CD14-positive monocyte (primary cell): ENCODE data around the gene NKAIN2. TPM values are rescaled to one million over a fixed set of nuclear protein-coding genes. Genes with fewer than 3 reads are reported as not detected.

Experiments used
- DNase-seq, 3 donors: peaks; one replicate each; pipeline ENCODE4 v3.0.0-alpha.2; 2011 to 2022
- H2AFZ ChIP-seq: 2 replicates; pipeline ENCODE4 v1.6.0; 2012; ENCODE audit warnings: mild to moderate bottlenecking, low read depth, low read length, inconsistent platforms; ENCODE audit not compliant: insufficient read depth, poor library complexity, severe bottlenecking
- H3K27ac ChIP-seq, 2 donors: 1 replicate in 1 of 2; 2 replicates in 1 of 2; pipeline ENCODE4 v1.5.1; 2012 to 2013; ENCODE audit warnings: low read length in 2 of 2, control low read depth in 1 of 2, inconsistent platforms in 1 of 2, low read depth in 1 of 2, mild to moderate bottlenecking in 1 of 2
- H3K27me3 ChIP-seq, 2 donors: one replicate each; pipeline versions ENCODE4 v1.6.0 to v1.6.1; 2011 to 2013; ENCODE audit warnings: low read length in 2 of 2; ENCODE audit not compliant: control insufficient read depth in 2 of 2, insufficient read depth in 2 of 2
- H3K36me3 ChIP-seq, 2 donors: replicated peaks in 1 of 2; 1 replicate in 1 of 2; 2 replicates in 1 of 2; pipeline versions ENCODE4 v1.5.1 to v1.6.1; 2012 to 2013; ENCODE audit warnings: low read length in 2 of 2, control low read depth in 1 of 2, inconsistent platforms in 1 of 2, mild to moderate bottlenecking in 1 of 2; ENCODE audit not compliant: insufficient read depth in 2 of 2, control insufficient read depth in 1 of 2
- H3K4me1 ChIP-seq, 2 donors: 1 replicate in 1 of 2; 2 replicates in 1 of 2; pipeline versions ENCODE4 v1.5.1 to v1.6.1; 2012 to 2013; ENCODE audit warnings: low read length in 2 of 2, control low read depth in 1 of 2, inconsistent platforms in 1 of 2, mild to moderate bottlenecking in 1 of 2, moderate library complexity in 1 of 2; ENCODE audit not compliant: insufficient read depth in 2 of 2, control insufficient read depth in 1 of 2
- H3K4me2 ChIP-seq: replicated peaks from 2 replicates; pipeline ENCODE3; 2012; ENCODE audit warnings: low read length, moderate library complexity, mild to moderate bottlenecking; ENCODE audit not compliant: poor library complexity, severe bottlenecking; ENCODE audit errors: extremely low read depth
- H3K4me3 ChIP-seq, 3 experiments: fragments of 200-600 bp in 1 of 3; sonication (generic) in 1 of 3; replicated peaks in 1 of 3; 1 replicate in 2 of 3; 2 replicates in 1 of 3; pipeline ENCODE4 v1.5.1; 2011 to 2013; ENCODE audit warnings: low read length in 3 of 3, mild to moderate bottlenecking in 3 of 3, control low read depth in 2 of 3, low read depth in 2 of 3, inconsistent platforms in 1 of 3, moderate library complexity in 1 of 3
- H3K79me2 ChIP-seq: 2 replicates; pipeline ENCODE4 v1.6.0; 2012; ENCODE audit warnings: mild to moderate bottlenecking, control low read depth, inconsistent platforms, low read length, moderate library complexity; ENCODE audit not compliant: insufficient read depth
- H3K9ac ChIP-seq: 2 replicates; pipeline ENCODE4 v1.6.0; 2017; ENCODE audit warnings: low read length, mild to moderate bottlenecking; ENCODE audit not compliant: insufficient read depth, poor library complexity, severe bottlenecking
- H3K9me3 ChIP-seq, 2 donors: replicated peaks in 1 of 2; 1 replicate in 1 of 2; 2 replicates in 1 of 2; pipeline versions ENCODE4 v1.5.1 to v1.6.1; 2012 to 2013; ENCODE audit warnings: low read length in 2 of 2, control low read depth in 1 of 2; ENCODE audit not compliant: control insufficient read depth in 1 of 2, insufficient read depth in 1 of 2
- H4K20me1 ChIP-seq: 2 replicates; pipeline ENCODE4 v1.6.0; 2012; ENCODE audit warnings: mild to moderate bottlenecking, low read length, control low read depth, moderate library complexity; ENCODE audit not compliant: insufficient read depth
- H3K27ac Mint-ChIP-seq, 7 donors: one replicate each; pipeline ENCODE4 v1.8.0; 2020; ENCODE audit warnings: mild to moderate bottlenecking in 7 of 7, mixed read lengths in 7 of 7, moderate library complexity in 6 of 7, inconsistent platforms in 2 of 7
- H3K27me3 Mint-ChIP-seq, 3 donors: one replicate each; pipeline ENCODE4 v1.8.0; 2021 to 2022; ENCODE audit warnings: low read depth in 3 of 3, mild to moderate bottlenecking in 3 of 3, mixed read lengths in 3 of 3, moderate library complexity in 3 of 3, inconsistent platforms in 1 of 3
- H3K36me3 Mint-ChIP-seq, 2 donors: one replicate each; pipeline ENCODE4 v1.8.0; 2020; ENCODE audit warnings: mixed read lengths in 2 of 2, inconsistent platforms in 1 of 2, mild to moderate bottlenecking in 1 of 2
- H3K4me1 Mint-ChIP-seq: one replicate; pipeline ENCODE4 v1.8.0; 2020; ENCODE audit warnings: mild to moderate bottlenecking, mixed read lengths
- H3K4me3 Mint-ChIP-seq, 2 donors: one replicate each; pipeline ENCODE4 v1.8.0; 2020; ENCODE audit warnings: mild to moderate bottlenecking in 2 of 2, mixed read lengths in 2 of 2, moderate library complexity in 1 of 2
- H3K9me3 Mint-ChIP-seq, 7 donors: one replicate each; pipeline ENCODE4 v1.8.0; 2020 to 2022; ENCODE audit warnings: mixed read lengths in 7 of 7, mild to moderate bottlenecking in 6 of 7, moderate library complexity in 6 of 7, inconsistent platforms in 2 of 7
- WGBS: methylation state at CpG from one replicate; pipeline ENCODE4 v1.1.5; 2013; ENCODE audit warnings: missing lambda C conversion rate; ENCODE audit not compliant: insufficient coverage; 5-methylcytosine and 5-hydroxymethylcytosine counted together
- intact Hi-C, 2 donors: fragments of 100-400 bp; cut with micrococcal nuclease; formaldehyde crosslinking; loops; one replicate each; pipeline versions ENCODE4 v1.15.0 to v1.15.1; 2023
- polyA plus RNA-seq, 3 donors: library from polyadenylated mRNA; depleted of rRNA in 1 of 3; unstranded in 2 of 3; stranded (reverse) in 1 of 3; fragments of 300-500 nt in 2 of 3; fragments of >200 nt in 1 of 3; fragmentation: Illumina TruSeq in 2 of 3; gene quantifications; 1 replicate in 2 of 3; 2 replicates in 1 of 3; pipeline ENCODE4 v1.2.3, GENCODE V29; 2012 to 2021
- TF ChIP-seq, protein P1 (sequence below): fragments of 200-600 bp; IDR thresholded peaks from one replicate; pipeline ENCODE4 v1.8.0; 2022; ENCODE audit warnings: antibody characterized with exemption, mild to moderate bottlenecking

The NKAIN2 gene
- polyA plus RNA-seq, 3 donors: not detected

DNA sequence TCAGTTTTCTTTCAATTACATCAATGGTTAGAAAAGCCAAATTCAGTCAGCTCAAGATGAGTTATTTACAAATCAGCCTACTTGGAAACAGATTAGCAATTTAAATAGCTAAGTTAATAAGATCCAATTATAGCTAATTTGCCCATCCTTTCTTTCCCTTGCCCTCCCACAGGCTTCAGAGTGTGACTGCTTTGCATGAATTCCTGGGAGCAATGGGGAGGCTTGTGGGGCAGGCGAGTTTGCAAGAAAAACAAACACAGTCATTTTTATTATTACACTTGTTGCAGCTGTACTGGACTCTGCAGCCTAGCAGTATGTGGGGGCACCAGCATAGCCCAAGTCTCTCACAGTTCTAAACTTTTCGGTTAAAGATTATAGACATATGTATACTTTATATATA lies 219.0 kb downstream of the NKAIN2 start:
- H3K27me3 Mint-ChIP-seq: no peaks in the 10 kb centered on the region
- H3K79me2 ChIP-seq: no peaks in the 10 kb centered on the region
- no peak overlapping the region for H3K4me3 ChIP-seq
- no peaks in the 10 kb centered on the region for H3K36me3 Mint-ChIP-seq
- no peak for DNase-seq
- TF ChIP-seq, protein P1, sequence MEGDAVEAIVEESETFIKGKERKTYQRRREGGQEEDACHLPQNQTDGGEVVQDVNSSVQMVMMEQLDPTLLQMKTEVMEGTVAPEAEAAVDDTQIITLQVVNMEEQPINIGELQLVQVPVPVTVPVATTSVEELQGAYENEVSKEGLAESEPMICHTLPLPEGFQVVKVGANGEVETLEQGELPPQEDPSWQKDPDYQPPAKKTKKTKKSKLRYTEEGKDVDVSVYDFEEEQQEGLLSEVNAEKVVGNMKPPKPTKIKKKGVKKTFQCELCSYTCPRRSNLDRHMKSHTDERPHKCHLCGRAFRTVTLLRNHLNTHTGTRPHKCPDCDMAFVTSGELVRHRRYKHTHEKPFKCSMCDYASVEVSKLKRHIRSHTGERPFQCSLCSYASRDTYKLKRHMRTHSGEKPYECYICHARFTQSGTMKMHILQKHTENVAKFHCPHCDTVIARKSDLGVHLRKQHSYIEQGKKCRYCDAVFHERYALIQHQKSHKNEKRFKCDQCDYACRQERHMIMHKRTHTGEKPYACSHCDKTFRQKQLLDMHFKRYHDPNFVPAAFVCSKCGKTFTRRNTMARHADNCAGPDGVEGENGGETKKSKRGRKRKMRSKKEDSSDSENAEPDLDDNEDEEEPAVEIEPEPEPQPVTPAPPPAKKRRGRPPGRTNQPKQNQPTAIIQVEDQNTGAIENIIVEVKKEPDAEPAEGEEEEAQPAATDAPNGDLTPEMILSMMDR: no peak
- H4K20me1 ChIP-seq: no peaks in the 10 kb centered on the region
- peaks cover 5% of the 10 kb centered on the region for H3K4me1 Mint-ChIP-seq
- H3K9ac ChIP-seq: no peak overlapping the region
- intact Hi-C loops: no loop called here
- H2AFZ ChIP-seq: no peak overlapping the region
- no peak overlapping the region for H3K4me3 Mint-ChIP-seq
- H3K27ac Mint-ChIP-seq: no peak overlapping the region
- no peaks in the 10 kb centered on the region for H3K27me3 ChIP-seq
- no peak overlapping the region for H3K4me2 ChIP-seq
- no CpG with 5 or more reads among the region's 2 CpGs for WGBS
- peaks cover 0 to 5% of the 10 kb centered on the region in 2 donors for H3K9me3 ChIP-seq
- peaks cover 0 to 10% (median 5%) of the 10 kb centered on the region in 7 donors for H3K9me3 Mint-ChIP-seq
- H3K27ac ChIP-seq: no peak overlapping the region
- H3K36me3 ChIP-seq: no peaks in the 10 kb centered on the region
- H3K4me1 ChIP-seq: no peaks in the 10 kb centered on the region

DNA sequence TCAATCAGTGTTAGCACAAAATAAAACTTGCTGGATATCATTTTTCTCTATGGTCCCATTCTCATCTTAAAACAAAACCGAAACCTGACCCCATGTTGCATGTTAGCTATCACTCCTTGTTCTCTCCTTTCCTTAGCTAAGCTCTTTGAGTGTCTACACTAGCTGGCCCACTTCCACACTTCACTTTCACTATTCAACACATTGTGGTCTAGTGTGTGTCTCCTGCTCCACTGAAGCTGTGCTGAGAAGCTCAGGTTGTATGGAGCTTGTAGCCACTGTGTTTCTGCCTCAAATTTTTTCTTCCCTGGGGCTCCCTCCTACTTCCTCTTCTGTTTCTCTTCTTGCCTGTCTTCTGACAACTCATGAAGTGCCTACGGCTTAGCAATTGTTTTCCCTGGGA lies 223.0 kb downstream of the NKAIN2 start:
- Mint-ChIP-seq H3K27ac (no peak overlapping the region), H3K4me1 (peaks cover 5% of the 10 kb centered on the region), H3K4me3 (no peak overlapping the region), H3K36me3 (no peaks in the 10 kb centered on the region), H3K27me3 (no peaks in the 10 kb centered on the region), H3K9me3 (peaks cover 0 to 2% (median 0%) of the 10 kb centered on the region in 7 donors)
- no peak overlapping the region for H3K9ac ChIP-seq
- H3K36me3 ChIP-seq: no peaks in the 10 kb centered on the region
- no peak for DNase-seq
- peak overlapping the region; percentile 27 for H2AFZ ChIP-seq
- H3K27me3 ChIP-seq: no peaks in the 10 kb centered on the region
- 100% methylated on average over 1 of the region's 2 CpGs for WGBS
- no peak overlapping the region for H3K27ac ChIP-seq
- H3K79me2 ChIP-seq: no peaks in the 10 kb centered on the region
- intact Hi-C loops: no loop called here
- TF ChIP-seq, protein P1: no peak
- no peak overlapping the region for H3K4me3 ChIP-seq
- H4K20me1 ChIP-seq: no peaks in the 10 kb centered on the region
- H3K4me2 ChIP-seq: no peak overlapping the region
- H3K9me3 ChIP-seq: no peaks in the 10 kb centered on the region
- H3K4me1 ChIP-seq: no peaks in the 10 kb centered on the region
